T-helper 1 cell treated with Interleukin-12 subunit alpha and Interleukin-12 subunit beta and Interleukin-4 antibody, amounts not matched to agents 30 μg/mL and 1 μg/mL, for 36 hours (primary cell): ENCODE results near the gene UFC1.
"Not testable (repeated sequence)": the region's sequence is repeated elsewhere in the genome, so short reads cannot be mapped to it uniquely, and the experiment has no call there.

Experiments
- H3K27ac Mint-ChIP-seq: one replicate; pipeline ENCODE4 v1.8.0; 2021; ENCODE audit warnings: mild to moderate bottlenecking, mixed read lengths
- H3K27me3 Mint-ChIP-seq: one replicate; pipeline ENCODE4 v1.8.0; 2021; ENCODE audit warnings: low read depth, mixed read lengths
- H3K36me3 Mint-ChIP-seq: one replicate; pipeline ENCODE4 v1.8.0; 2021; ENCODE audit warnings: low read depth, mixed read lengths
- H3K4me1 Mint-ChIP-seq: one replicate; pipeline ENCODE4 v1.8.0; 2021; ENCODE audit warnings: low read depth, mixed read lengths
- H3K4me3 Mint-ChIP-seq: one replicate; pipeline ENCODE4 v1.8.0; 2021; ENCODE audit warnings: mild to moderate bottlenecking, moderate library complexity, mixed read lengths
- H3K9me3 Mint-ChIP-seq: one replicate; pipeline ENCODE4 v1.8.0; 2021; ENCODE audit warnings: mixed read lengths

UFC1 gene

DNA sequence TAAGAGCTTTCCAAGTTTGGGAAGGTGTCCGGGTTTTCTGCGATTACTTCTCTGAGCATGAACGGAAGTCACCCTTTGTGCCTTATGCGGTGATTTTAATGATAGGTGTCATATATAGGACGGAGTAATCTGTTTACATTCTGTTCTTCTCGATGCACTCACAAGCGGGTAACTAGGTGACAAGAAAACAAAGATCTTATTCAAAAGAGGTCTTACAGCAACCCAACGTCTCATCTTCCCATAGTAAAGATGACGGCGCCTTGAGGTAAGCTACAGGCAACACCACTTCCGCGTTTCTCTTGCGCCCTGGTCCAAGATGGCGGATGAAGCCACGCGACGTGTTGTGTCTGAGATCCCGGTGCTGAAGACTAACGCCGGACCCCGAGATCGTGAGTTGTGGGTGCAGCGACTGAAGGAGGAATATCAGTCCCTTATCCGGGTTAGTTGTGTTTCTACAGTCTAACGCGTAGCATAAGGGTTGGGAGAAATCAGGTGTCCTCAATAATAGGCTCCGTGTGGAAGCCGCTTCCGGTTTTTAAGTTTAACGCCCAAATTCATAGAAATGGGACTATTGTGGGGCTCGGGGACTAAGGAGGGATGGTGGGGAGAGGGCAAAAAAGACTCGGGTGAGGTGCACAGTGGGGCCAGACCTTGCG, at the start of gene UFC1:
UFC1 (plus strand) TSS at position 297 of the 656 bp plus-strand sequence; CDS start at position 317, 20 bp downstream.
- H3K36me3 Mint-ChIP-seq: peaks cover 16% of the 10 kb centered on the region
- H3K4me3 Mint-ChIP-seq: peak within 1 kb of the TSS; percentile 99
- no peaks in the 10 kb centered on the region for H3K27me3 Mint-ChIP-seq
- peaks cover 21% of the 10 kb centered on the region for H3K4me1 Mint-ChIP-seq
- peak within 1 kb of the TSS; percentile 100 for H3K27ac Mint-ChIP-seq
- H3K9me3 Mint-ChIP-seq: no peaks in the 10 kb centered on the region

DNA sequence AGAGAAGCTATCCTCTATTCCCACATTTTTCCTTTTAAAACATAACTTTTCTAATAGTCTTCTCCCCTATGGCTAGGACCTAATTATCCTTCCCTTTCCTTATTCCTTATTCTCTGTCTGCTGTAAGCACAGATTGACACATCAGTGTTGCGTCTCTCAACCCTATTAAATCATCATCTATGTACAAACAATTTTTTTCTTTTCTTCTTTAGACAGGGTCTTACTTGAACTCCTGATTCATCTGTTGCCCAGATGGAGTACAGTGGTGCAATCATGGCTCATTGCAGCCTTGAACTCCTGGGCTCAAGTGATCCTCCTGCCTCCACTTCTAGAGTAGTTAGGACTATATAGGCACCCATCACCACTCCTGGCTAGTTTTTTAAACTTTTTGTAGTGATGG, 47.3 kb upstream of the UFC1 start:
- Mint-ChIP-seq H3K9me3 (no peaks in the 10 kb centered on the region), H3K36me3 (peaks cover 23% of the 10 kb centered on the region), H3K27me3 (no peaks in the 10 kb centered on the region), H3K4me3 (no peak overlapping the region), H3K27ac (no peak overlapping the region), H3K4me1 (peaks cover 11% of the 10 kb centered on the region)

DNA sequence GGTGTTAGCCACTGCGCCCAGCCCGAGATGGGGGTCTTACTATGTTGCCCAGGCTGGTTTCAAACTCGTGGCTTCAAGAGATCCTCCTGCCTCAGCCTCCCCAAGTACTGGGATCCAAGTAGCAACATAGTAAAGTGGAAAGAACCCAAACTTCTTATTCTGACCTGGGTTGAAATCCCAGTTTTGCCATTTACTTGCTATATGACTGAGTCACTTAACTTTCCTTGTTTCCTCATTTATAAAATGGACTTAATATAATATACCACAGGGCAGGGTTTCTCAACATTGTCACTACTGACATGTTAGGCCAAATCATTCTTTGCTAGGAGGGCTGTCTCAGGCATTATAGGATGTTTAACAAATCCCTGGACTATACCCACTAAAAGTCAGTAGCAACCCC, 42.7 kb upstream of the UFC1 start:
- Mint-ChIP-seq H3K4me3 (no peak overlapping the region), H3K27me3 (no peaks in the 10 kb centered on the region), H3K9me3 (no peaks in the 10 kb centered on the region), H3K27ac (no peak overlapping the region), H3K4me1 (peaks cover 38% of the 10 kb centered on the region), H3K36me3 (peaks cover 13% of the 10 kb centered on the region)

DNA sequence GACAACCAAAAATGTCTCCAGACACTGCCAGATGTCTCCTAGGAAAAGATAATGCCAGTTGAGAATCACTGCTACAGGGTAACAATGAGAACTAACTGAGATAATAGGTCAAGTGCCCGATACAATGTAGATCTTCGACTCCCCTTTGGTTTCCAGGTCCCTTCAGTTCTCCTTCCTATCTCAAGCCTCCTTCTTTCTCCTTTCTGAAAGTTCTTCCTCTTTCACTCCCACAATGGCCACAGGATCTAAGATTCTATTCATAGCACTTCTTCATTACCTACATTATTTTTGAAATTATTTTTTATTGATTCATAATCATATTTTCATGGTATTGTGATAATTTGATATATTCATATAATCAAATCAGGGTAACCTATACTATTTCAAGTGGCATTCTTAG, 42.3 kb upstream of the UFC1 start:
- Mint-ChIP-seq H3K27ac (no peak overlapping the region), H3K27me3 (no peaks in the 10 kb centered on the region), H3K4me3 (no peak overlapping the region), H3K9me3 (no peaks in the 10 kb centered on the region), H3K36me3 (peaks cover 9% of the 10 kb centered on the region), H3K4me1 (peaks cover 39% of the 10 kb centered on the region)

DNA sequence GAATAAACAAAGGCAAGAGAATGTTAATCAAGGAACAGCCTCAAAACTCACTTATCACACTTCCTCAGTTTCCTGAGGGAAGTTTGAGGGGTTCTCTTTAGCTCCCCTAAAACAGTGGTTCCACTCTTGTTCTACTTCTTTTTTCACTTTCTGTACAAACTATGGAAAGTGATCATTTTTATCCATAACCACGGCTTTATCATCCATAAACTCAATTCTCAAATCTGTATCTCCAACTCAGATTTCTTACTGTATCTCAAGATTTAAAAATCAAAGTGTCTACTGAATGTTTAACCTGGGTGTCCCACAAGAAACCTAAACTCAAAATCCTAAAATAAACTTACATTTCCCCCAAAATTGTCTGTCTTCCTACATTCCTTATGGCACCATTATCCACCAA, 39.9 kb upstream of the UFC1 start:
- H3K36me3 Mint-ChIP-seq: peaks cover 12% of the 10 kb centered on the region
- no peak overlapping the region for H3K4me3 Mint-ChIP-seq
- peaks cover 45% of the 10 kb centered on the region for H3K4me1 Mint-ChIP-seq
- H3K27me3 Mint-ChIP-seq: no peaks in the 10 kb centered on the region
- no peaks in the 10 kb centered on the region for H3K9me3 Mint-ChIP-seq
- no peak overlapping the region for H3K27ac Mint-ChIP-seq

DNA sequence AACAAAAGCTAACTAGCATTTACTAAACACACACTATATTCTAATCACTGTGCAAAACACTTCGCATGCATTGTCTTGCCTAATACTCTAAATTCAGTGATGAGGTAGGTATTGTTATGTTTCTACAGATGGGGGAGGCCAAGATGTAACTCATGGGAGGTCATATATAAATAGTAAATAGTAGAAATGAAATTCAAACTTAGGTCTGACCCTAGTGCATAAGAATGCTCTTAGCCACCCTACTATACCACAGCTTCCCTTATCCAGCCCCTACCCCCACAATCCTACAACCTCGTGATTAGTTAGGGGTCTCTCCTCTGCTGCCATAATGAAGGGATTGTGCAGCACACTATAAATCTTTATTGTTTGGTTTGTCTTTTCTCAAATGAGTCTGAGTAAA, 39.2 kb upstream of the UFC1 start:
- Mint-ChIP-seq H3K4me3 (no peak overlapping the region), H3K27ac (no peak overlapping the region), H3K27me3 (no peaks in the 10 kb centered on the region), H3K9me3 (no peaks in the 10 kb centered on the region), H3K36me3 (peaks cover 10% of the 10 kb centered on the region), H3K4me1 (peaks cover 49% of the 10 kb centered on the region)

DNA sequence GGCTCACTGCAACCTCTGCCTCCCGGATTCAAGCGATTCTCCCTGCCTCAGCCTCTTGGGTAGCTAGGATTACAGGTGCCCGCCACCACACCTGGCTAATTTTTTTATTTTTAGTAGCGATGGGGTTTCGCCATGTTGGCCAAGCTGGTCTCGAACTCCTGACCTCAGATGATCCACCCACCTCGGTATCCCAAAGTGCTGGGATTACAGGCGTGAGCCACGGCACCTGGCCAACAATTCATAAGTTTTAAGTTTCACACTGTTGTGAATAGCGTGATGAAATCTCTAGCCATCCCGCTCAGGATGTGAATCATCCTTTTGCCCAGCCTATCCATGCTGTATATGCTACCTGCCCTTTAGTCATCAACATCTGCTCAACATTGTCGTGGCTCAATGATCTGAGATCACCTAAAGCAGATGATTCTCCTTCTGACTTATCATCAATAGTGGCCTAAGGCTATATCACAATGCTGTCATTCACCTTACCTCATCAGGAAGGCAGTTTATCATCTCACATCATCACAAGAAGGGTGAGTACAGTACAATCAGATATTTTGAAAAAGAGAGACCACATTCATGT, 38.6 kb upstream of the UFC1 start:
- H3K27me3 Mint-ChIP-seq: no peaks in the 10 kb centered on the region
- peaks cover 54% of the 10 kb centered on the region for H3K4me1 Mint-ChIP-seq
- no peaks in the 10 kb centered on the region for H3K9me3 Mint-ChIP-seq
- peak overlapping the region; percentile 52 for H3K4me3 Mint-ChIP-seq
- peaks cover 14% of the 10 kb centered on the region for H3K36me3 Mint-ChIP-seq
- H3K27ac Mint-ChIP-seq: peak overlapping the region; percentile 73

DNA sequence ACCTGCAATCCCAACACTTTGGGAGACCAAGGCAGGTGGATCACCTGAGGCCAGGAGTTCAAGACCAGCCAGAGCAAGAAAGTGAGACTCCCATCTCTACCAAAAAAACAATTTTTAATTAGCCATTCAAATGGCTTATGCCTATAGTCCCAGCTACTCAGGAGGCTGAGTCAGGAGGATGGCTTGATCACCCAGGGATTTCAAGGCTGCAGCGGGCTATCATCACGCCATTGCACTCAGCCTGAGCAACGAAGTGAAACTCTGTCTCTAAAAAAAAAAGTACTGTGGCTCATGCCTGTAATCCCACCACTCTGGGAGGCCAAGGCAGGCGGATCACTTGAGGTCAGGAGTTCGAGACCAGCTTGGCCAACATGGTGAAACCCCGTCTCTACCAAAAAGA, 37.8 kb upstream of the UFC1 start:
- Mint-ChIP-seq H3K36me3 (peaks cover 17% of the 10 kb centered on the region), H3K4me3 (peak overlapping the region; percentile 26), H3K4me1 (peaks cover 56% of the 10 kb centered on the region), H3K27ac (peak overlapping the region; percentile 73)
- H3K9me3 Mint-ChIP-seq, H3K27me3 Mint-ChIP-seq: not testable (repeated sequence)

DNA sequence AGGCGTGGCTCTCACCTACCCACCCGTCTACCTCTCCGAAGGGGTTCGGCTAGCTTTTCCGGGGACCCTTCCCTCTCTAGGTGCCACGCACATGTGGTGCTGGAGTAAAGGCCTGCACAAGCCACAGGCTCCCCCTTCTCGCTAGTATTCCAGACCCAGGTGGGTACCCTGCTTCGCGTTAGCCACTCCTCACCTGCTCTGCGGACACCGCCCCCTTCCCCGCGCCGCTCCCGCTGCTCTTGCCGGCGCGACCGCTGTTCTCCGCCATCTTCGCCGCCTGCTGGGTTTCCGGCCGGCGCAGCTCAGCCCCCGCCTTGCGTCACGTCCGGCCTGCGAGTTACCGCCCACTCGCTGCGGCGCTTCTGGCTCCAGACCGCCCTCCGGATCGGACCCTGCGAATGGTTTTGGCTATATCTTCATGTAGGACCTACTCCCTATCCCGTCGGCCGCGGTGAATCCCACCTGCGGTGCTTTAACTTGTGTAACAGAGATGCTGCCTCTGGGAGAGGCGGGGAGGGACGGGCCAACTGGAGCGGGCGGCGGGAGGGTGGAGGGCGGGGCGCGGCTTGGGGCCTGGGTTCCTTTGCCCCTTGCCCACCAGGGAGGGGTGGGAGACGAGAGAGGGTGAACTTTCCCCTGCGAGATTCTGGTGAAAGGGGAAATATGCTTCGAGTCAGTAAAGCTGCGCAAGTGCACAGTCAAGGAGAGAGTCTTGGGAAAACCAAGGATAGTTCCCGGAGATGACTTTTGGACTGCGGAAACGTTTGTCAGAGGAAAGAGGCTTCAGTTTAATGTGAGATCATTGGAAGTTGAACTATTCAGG, 35.8 kb upstream of the UFC1 start, which contains the start of the genes NIT1 and PFDN2:
NIT1 (plus strand) TSS at position 347 of the 823 bp plus-strand sequence; CDS start at position 419, 72 bp downstream.
PFDN2 (minus strand) TSS at position 279 of the 823 bp plus-strand sequence; CDS start at position 268, 11 bp downstream.
- peaks cover 27% of the 10 kb centered on the region for H3K36me3 Mint-ChIP-seq
- no peaks in the 10 kb centered on the region for H3K27me3 Mint-ChIP-seq
- peak within 1 kb of the TSS; percentile 91 for H3K4me3 Mint-ChIP-seq
- no peaks in the 10 kb centered on the region for H3K9me3 Mint-ChIP-seq
- peaks cover 49% of the 10 kb centered on the region for H3K4me1 Mint-ChIP-seq
- H3K27ac Mint-ChIP-seq: peak within 1 kb of the TSS; percentile 98

DNA sequence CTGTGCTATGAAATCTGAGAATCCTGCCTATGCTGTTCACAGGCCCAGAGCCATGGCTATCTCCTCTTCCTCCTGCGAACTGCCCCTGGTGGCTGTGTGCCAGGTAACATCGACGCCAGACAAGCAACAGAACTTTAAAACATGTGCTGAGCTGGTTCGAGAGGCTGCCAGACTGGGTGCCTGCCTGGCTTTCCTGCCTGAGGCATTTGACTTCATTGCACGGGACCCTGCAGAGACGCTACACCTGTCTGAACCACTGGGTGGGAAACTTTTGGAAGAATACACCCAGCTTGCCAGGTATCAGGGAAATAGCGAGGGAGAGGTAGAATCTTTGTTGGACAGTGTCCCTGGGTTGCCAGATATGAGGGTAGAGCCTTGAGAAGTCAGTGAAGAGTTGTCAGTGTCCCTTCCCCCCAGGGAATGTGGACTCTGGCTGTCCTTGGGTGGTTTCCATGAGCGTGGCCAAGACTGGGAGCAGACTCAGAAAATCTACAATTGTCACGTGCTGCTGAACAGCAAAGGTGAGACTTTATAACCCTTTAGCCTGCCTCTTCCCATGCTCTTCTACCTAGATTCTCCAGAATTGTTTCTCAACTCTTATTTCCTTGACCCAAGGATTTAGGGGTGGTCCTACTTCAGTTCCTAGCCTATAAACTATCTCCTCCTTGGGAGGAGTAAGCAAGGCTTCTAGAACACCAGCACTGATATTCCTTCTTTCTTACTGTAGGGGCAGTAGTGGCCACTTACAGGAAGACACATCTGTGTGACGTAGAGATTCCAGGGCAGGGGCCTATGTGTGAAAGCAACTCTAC, 34.5 kb upstream of the UFC1 start:
- Mint-ChIP-seq H3K36me3 (peaks cover 37% of the 10 kb centered on the region), H3K9me3 (no peaks in the 10 kb centered on the region), H3K27me3 (no peaks in the 10 kb centered on the region), H3K27ac (peak overlapping the region; percentile 98), H3K4me3 (peak overlapping the region; percentile 91), H3K4me1 (peaks cover 38% of the 10 kb centered on the region)

DNA sequence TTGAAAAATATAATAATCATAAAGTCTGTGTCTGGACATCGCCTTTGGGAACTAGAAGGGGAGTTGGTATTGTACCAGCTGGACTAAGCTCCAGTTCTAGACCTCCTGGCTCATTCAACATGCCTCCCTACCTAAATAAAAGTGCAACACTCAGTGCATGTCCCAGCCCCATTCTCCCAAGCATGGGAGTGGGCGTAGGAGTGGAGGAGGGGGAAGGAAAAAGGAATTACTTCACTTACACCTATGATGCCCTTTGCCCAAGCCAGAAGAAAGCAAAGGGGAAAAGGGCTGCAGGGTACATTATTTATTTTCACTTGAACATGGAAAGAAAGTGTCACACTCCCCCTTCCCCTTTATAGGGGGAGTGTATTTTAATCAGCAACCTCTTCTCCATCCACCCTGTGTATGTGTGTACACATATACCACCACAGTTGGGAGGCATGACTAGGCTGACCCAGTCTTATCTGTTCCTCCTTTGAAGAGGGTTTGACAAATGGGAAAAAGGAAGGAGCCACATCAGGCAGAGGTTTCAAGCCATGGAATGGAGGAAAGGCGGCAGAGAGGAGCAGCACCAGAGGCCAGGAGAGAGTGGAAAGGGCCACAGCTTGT, 32.6 kb upstream of the UFC1 start:
- Mint-ChIP-seq H3K4me1 (peaks cover 31% of the 10 kb centered on the region), H3K27ac (no peak overlapping the region), H3K4me3 (no peak overlapping the region), H3K27me3 (no peaks in the 10 kb centered on the region), H3K36me3 (peaks cover 43% of the 10 kb centered on the region), H3K9me3 (no peaks in the 10 kb centered on the region)

DNA sequence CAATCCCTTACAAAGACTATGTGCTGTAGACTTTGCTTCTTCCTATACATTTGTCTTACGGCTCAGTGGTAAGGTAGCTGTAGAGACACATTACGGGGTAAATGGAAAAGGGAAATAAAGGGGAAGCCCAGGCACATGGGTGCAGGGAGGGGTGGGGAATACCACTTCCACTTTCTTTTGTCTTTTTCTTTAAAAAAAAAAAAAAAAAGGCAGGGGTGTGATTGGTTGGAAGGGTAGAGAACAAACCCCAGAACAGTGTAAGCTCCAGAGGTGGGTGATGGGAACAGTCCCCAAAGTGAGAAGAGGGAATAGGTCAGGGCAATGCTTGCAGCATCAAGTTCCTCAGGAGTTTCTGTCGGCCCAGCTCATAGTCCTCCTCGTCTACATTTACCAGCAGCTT, 31.9 kb upstream of the UFC1 start:
- H3K36me3 Mint-ChIP-seq: peaks cover 47% of the 10 kb centered on the region
- H3K27me3 Mint-ChIP-seq: no peaks in the 10 kb centered on the region
- peaks cover 30% of the 10 kb centered on the region for H3K4me1 Mint-ChIP-seq
- no peak overlapping the region for H3K4me3 Mint-ChIP-seq
- no peak overlapping the region for H3K27ac Mint-ChIP-seq
- no peaks in the 10 kb centered on the region for H3K9me3 Mint-ChIP-seq

DNA sequence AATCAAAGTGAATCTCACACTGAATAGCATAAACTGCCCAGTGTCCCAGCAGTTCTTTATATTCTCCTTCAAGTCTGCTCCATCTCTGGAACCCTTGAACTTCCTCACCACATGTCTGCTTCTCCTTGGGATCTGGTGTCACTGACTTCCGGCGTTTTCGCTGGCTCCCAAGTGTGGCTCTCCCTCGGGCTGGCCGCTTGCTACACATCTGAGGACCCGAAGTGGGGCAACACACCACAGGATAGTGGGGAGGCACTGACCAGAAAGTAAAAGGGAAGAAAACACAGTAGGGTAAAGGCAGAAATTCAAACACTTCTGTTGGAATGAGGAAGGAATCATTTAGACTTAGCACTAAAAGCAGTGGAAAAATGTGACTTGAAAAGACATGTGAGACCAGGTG, 30.8 kb upstream of the UFC1 start:
- H3K27me3 Mint-ChIP-seq: no peaks in the 10 kb centered on the region

DNA sequence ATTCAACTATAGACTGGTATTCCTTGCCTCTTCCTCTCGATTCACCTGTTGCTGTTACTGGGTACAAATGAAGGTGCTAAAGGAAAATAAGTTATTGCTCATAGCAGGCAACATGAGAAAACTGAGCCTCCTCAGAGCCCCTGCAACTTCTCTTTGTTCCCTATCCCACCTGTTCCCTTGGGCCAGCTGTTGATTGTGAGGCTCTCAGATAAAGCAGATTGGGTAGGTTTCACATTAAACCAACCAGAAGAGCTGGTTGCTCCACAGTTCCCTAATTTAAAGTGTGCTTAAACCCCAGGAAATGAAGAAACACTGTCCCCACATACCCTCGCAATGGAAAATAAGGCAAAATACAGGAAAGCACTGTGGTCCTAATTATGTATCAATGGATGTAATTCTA, 26.1 kb upstream of the UFC1 start:
- no peaks in the 10 kb centered on the region for H3K27me3 Mint-ChIP-seq
- no peak overlapping the region for H3K27ac Mint-ChIP-seq
- H3K4me3 Mint-ChIP-seq: no peak overlapping the region
- peaks cover 41% of the 10 kb centered on the region for H3K36me3 Mint-ChIP-seq
- no peaks in the 10 kb centered on the region for H3K9me3 Mint-ChIP-seq
- peaks cover 42% of the 10 kb centered on the region for H3K4me1 Mint-ChIP-seq

More for the DNA sequence above, 30.8 kb upstream of the UFC1 start:
- Mint-ChIP-seq H3K9me3 (no peaks in the 10 kb centered on the region), H3K4me3 (no peak overlapping the region), H3K27ac (no peak overlapping the region), H3K36me3 (peaks cover 51% of the 10 kb centered on the region), H3K4me1 (peaks cover 34% of the 10 kb centered on the region)
